NCI-H226 (cell line): ENCODE measurements around the gene PITRM1.

ENCODE experiments used
- DNase-seq: peaks from one replicate; pipeline ENCODE4 v3.0.0-alpha.2; 2015

The PITRM1 gene

GRCh38 chr10:3166496-3167290, 5.9 kb downstream of the PITRM1 start:
- DNase-seq = no peak

DNA sequence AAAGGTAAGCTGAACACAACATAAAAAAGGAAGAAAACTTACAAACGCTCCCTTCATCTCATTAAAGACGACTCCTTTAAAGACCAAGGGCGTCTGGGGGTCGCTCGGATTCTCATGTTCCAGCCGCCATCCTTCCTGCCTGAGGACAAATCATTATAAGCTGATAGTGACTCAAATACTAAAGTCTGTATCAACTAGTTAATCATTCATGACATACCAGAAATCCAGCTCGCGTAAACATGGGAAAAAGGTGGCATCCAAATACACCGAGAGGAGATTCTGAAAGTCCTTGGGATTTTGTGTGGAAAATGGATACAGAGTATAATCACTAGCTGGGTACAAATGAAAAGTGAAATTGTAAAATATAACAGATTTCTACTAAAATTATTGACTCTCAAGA, 7.4 kb downstream of the PITRM1 start:
- no peak for DNase-seq

GRCh38 chr10:3163879-3164278, 8.7 kb downstream of the PITRM1 start:
- no peak for DNase-seq

DNA sequence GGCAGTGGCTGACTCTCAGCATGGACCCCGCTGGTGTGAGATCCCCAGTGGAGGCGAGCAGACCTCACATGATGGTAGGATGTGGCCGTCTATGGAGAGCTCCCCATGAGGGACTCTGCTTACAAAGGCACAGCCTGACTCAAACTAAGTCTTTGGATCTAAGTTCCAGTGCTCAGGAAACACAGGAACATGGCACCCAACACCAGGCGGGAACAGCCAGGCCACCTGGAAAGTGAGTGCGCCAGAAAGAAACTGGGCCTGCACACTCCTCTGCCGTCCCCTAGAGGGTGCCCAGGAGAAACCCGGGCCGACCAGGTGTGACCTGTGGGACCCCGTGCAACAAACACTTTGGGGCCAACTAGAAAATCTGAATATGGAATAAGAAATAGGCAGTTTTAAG, 10.0 kb downstream of the PITRM1 start:
- DNase-seq = no peak

GRCh38 chr10:3159152-3159551, 13.4 kb downstream of the PITRM1 start:
- DNase-seq = no peak

DNA sequence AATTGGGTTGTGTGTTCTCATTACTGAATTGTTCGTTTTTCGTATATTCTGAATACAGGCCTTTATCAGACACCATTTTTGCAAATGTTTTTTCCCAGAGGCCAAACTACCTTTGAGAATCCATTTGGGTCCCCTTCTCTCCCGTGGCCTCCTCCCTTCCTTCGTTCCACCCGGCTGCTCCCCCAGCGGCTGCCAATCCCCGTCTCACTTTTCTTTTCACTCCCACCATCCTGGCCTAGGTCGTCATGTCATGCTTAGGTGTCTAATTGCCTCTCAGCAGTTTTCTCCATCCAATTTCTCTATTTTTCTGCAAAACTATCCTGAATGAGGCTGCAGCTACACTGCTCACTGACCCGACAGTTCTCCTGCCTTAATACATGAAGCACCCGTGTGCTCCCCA, 17.9 kb downstream of the PITRM1 start:
- DNase-seq = no peak

DNA sequence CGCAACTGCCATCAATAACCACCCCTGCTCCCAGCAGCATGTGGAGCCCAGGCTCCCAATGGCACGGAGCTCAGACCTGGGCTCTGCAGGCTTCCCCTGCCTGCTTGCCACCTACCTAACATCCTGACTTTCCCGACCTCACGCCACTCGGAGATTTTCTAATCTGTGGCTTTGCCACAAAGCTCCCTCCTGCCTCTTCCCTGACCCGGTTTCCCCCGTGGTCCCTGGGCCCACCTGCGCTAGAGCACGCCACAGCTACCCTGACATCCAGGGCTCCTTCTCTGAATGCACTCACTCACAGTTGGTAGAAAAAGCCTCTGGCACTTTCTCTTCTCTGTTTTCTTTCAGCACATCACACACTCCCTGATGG, 20.0 kb downstream of the PITRM1 start:
- no peak for DNase-seq

- no peak for DNase-seq
Measured at GRCh38 chr10:3151889-3152565, 20.6 kb downstream of the PITRM1 start.

DNA sequence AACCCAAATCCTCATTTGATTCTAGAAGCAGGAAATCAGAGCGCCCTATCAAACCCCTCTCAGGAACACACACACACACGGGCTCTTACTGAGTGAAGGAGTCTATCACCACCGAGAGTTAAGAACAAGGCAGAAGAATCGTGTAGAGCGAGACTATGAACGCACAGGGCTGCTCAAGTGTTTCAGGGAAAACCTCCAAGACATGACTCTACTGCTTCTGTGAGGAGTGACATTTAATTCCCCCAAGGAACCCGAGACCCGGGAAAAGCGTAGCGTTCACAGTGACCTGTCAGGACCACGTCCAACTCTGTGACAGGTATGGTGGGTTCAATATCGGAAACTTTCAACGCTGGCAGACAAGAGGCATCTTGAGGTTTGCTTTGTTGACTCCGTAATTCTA, 21.6 kb downstream of the PITRM1 start:
- no peak for DNase-seq

DNA sequence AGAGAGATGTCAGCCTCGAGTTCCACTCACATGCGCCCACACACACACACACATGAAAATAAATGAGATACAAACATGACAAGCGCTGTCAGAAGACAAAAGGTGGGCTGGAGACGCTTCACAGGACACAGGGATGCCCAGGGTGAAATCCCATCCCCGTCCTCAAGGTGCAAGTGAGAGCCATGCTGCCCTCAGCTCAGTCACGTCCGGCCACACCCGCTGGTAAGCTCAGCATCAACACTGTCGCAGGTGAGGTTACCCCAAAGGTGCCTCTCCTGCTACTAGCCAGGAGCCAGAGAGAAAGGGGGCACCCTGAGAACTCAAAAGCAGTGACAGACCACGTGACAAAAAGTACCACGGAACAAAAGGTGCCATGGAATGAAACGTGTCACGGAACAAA, 22.2 kb downstream of the PITRM1 start:
- DNase-seq = no peak

GRCh38 chr10:3149918-3150317, 22.7 kb downstream of the PITRM1 start:
- no peak for DNase-seq

DNA sequence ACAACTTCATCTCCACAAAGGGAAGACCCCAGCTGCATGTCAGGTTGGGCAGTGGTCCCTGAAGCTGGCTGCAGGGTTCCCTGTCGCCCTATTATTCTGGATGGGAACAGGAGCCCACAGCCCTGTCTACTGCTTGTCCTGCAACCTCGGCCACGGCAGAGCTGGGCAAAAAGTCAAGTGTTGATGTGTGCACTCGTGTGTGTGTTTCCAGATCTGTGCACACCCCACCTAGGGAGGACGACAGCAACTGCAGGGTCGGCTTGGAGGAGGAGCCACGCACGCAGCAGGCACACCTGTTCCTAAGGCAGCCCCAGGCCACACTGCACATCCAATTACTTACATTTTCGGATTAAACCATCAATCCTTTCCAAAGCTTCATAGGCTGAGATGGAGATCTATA, 23.6 kb downstream of the PITRM1 start:
- no peak for DNase-seq

DNA sequence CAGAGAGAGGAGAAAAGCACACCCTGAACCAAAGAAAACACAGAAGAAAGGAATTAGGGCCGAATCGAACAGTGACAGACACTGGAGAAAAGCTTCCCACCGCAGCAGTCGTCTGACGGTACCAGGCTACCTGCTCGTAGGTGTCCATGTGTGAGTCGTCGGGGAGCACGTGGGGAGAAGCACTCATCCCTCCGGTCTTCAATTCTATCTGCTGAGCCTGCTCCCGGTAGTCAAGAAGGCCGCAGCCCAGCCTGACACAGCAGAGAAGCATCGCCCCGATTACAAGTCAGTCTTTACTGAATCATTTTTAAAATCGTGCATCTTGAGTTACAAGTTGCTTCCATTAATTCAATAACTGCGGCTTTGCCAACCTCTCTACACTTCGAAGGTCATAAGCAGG, 24.5 kb downstream of the PITRM1 start:
- DNase-seq = no peak

GRCh38 chr10:3147117-3147820, 25.3 kb downstream of the PITRM1 start:
- DNase-seq = no peak

GRCh38 chr10:3146289-3146688, 26.3 kb downstream of the PITRM1 start:
- no peak for DNase-seq

GRCh38 chr10:3145366-3145765, 27.2 kb downstream of the PITRM1 start:
- DNase-seq = no peak

- no peak for DNase-seq
Measured at GRCh38 chr10:3143791-3144434, 28.7 kb downstream of the PITRM1 start.

- DNase-seq = no peak
Measured at GRCh38 chr10:3143366-3143765, 29.2 kb downstream of the PITRM1 start.

DNA sequence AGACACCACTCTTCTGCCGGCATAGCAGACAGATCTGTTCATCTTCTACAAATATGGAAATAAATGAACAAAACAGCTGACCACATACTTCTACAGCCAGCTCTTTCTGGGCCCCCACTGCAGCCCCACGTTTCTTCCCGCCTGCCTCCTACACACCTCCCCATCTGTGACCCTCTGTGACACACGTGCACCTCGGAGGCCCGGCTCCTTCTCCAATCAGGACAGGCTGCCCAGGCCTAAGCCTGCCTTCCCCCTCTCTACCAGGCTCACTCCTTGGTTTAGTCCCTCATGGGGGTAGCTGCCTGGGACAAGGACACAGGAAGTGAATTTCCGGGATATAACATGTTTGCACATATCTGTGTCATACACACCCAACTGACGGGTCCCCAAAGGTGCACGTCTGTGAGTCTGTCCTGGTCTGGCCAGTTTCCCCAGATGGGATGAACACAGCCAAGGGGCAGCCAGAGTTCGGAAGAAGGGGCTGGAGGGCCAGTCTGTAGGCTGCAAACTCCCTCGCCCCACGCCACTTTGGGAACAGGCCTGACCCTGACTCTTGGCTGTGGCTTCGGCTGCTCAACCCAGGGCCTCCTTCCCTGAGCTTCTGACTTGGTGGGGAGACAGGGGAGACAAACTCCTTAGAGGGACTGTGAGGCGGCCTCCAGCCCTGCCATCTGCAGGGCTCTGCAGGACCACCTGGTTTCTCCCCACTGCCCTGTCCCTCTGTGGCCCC, 30.3 kb downstream of the PITRM1 start:
- no peak for DNase-seq

GRCh38 chr10:3141351-3142005, 31.1 kb downstream of the PITRM1 start:
- DNase-seq = no peak

- DNase-seq = no peak
Measured at GRCh38 chr10:3140280-3140679, 32.3 kb downstream of the PITRM1 start.

- DNase-seq = no peak
Measured at GRCh38 chr10:3139216-3139910, 33.2 kb downstream of the PITRM1 start.
